Tibial nerve (tissue), 3 donors: ENCODE measurements around the gene CEL.

Source experiments
- CTCF ChIP-seq, 5 experiments: fragments of 200-600 bp in 3 of 5; fragments of 450-650 bp in 2 of 5; sonication (generic) in 3 of 5; IDR thresholded peaks; one replicate each; pipeline ENCODE4 v1.5.1; 2016 to 2019; ENCODE audit warnings: antibody characterized with exemption in 5 of 5, mild to moderate bottlenecking in 3 of 5, moderate library complexity in 2 of 5
- POLR2A ChIP-seq, 2 donors: fragments of 450-650 bp; IDR thresholded peaks; one replicate each; pipeline ENCODE4 v1.6.1; 2017; ENCODE audit warnings: antibody characterized with exemption in 2 of 2, mild to moderate bottlenecking in 2 of 2, moderate library complexity in 2 of 2

GRCh38 chr9:133108794-133109641, 47.2 kb downstream of the CEL start:
- TF ChIP-seq POLR2A (IDR thresholded peaks at IDR 0.05): no peak
- no peak for TF ChIP-seq CTCF (IDR thresholded peaks at IDR 0.05)
